ENCODE results near the gene FIBP.

DNA sequence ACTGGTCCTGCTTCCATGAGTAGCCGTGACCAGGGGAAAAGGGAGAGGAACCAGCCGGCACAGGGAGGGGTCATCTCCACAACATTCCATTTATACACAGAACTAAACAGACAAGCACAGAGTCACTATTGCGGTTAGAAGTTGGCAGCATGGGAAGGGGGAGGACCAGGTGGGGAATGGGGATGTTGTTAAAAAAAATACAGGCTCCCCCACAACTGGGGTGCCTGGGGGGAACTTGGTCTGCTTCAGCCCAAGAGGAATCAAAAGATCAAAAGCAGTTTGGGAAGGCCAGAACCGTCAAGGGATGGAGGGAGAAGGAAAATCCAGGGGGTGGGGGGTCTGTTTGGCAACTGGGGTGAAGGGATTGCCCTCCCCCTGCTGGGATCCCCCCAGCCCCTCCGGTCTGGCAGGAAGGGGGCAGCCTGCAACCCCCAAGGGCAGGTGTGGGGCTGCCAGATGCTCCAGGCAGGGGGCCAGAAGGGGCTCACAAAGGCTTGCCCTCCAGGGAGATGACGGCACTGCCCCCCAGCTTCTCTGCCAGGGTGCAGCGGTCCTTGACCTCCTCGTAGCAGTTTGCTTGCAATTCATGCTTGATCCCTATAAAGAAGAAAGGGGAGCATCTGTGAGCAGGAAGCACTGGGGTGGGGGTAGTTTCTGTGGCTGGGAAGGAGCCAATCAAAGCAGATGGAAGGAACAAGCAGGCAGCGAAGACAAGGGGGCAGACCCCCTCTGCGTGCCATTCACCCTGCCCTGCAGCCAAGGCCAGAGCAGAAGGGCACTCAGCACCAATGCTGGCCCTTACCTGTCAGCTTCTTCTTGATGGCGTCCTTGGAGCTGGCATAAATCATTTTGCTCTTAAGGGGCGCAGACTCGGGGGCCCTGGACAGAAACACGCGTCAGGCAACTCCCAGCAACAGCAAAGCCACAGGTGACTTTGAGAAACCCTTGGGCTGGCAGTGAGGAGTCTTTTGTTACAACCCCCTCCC lies 33.1 kb downstream of the FIBP start:
- TF ChIP-seq RFX5 (IDR thresholded peaks at IDR 0.05; ENCODE audit: low read depth, low read length) (no peak), CTCF (conservative IDR thresholded peaks at IDR 0.05; ENCODE audit: low read depth, low read length) (no peak), RAD21 (IDR thresholded peaks at IDR 0.05; ENCODE audit: low read length) (no peak), NFE2L2 (IDR thresholded peaks at IDR 0.05; ENCODE audit: low read depth, low read length) (no peak), POLR2A (IDR thresholded peaks at IDR 0.05; ENCODE audit: low read depth, low read length) (no peak), BHLHE40 (IDR thresholded peaks at IDR 0.05; ENCODE audit: low read depth, low read length) (no peak)
